Subcutaneous abdominal adipose tissue (tissue), 5 donors: ENCODE data around the gene STAB2.

Experiments used
- H3K27ac ChIP-seq: one replicate; pipeline ENCODE4 v1.7.0; 2013; ENCODE audit warnings: low read depth, mild to moderate bottlenecking, inconsistent platforms, low read length, moderate library complexity
- H3K27me3 ChIP-seq, 5 donors: one replicate each; pipeline ENCODE4 v1.7.0; 2013; ENCODE audit warnings: low read length in 5 of 5, inconsistent platforms in 1 of 5; ENCODE audit not compliant: control insufficient read depth in 5 of 5, insufficient read depth in 4 of 5
- H3K36me3 ChIP-seq, 5 donors: one replicate each; pipeline ENCODE4 v1.7.0; 2013; ENCODE audit warnings: low read length in 5 of 5; ENCODE audit not compliant: control insufficient read depth in 5 of 5, insufficient read depth in 5 of 5
- H3K4me1 ChIP-seq, 5 donors: one replicate each; pipeline ENCODE4 v1.7.0; 2013; ENCODE audit warnings: low read length in 5 of 5, mild to moderate bottlenecking in 3 of 5, moderate library complexity in 1 of 5; ENCODE audit not compliant: control insufficient read depth in 5 of 5, insufficient read depth in 5 of 5
- H3K4me3 ChIP-seq, 5 donors: one replicate each; pipeline ENCODE4 v1.7.0; 2013; ENCODE audit warnings: low read length in 5 of 5, low read depth in 1 of 5
- H3K9ac ChIP-seq, 5 donors: one replicate each; pipeline ENCODE4 v1.7.0; 2013; ENCODE audit warnings: low read length in 5 of 5, mild to moderate bottlenecking in 4 of 5, moderate library complexity in 3 of 5
- H3K9me3 ChIP-seq, 5 donors: one replicate each; pipeline ENCODE4 v1.7.0; 2013; ENCODE audit warnings: low read length in 5 of 5; ENCODE audit not compliant: control insufficient read depth in 5 of 5
- donor health status: healthy.
- donor health status: healthy.
- donor health status: healthy.
- donor health status: healthy.
- donor health status: healthy.

STAB2 gene

DNA sequence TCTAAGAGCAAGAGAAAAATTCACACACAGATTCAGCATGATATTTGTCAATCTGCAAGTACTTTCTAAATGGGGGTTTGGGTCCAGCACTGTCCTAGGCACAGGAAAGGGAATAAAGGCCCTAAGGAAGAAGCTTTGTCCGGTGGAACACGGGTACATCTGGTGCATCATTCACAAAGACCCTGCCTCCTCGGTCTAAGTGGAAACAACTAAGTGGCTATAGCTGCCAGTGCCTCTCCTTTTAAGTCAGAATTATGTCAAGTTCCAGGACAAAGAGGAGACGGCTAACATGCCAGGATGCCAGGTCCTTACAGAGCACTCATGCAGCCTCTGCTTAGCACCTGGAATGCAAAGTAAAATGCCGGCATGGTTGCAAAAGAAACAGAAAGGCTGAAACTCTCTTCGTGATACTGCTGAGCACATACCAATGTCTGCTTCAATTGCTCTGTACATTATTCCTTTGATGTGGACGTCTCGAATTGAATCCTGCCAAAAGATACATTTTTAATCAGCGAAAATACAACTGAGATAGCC, 206.5 kb downstream of the STAB2 start:
- H3K4me1 ChIP-seq: no peaks in the 10 kb centered on the region
- no peaks in the 10 kb centered on the region for H3K27me3 ChIP-seq
- peaks cover 2 to 41% (median 25%) of the 10 kb centered on the region in 5 donors for H3K36me3 ChIP-seq
- H3K27ac ChIP-seq: no peak overlapping the region
- H3K9me3 ChIP-seq: no peaks in the 10 kb centered on the region
- H3K9ac ChIP-seq: no peak overlapping the region
- H3K4me3 ChIP-seq: no peak overlapping the region

DNA sequence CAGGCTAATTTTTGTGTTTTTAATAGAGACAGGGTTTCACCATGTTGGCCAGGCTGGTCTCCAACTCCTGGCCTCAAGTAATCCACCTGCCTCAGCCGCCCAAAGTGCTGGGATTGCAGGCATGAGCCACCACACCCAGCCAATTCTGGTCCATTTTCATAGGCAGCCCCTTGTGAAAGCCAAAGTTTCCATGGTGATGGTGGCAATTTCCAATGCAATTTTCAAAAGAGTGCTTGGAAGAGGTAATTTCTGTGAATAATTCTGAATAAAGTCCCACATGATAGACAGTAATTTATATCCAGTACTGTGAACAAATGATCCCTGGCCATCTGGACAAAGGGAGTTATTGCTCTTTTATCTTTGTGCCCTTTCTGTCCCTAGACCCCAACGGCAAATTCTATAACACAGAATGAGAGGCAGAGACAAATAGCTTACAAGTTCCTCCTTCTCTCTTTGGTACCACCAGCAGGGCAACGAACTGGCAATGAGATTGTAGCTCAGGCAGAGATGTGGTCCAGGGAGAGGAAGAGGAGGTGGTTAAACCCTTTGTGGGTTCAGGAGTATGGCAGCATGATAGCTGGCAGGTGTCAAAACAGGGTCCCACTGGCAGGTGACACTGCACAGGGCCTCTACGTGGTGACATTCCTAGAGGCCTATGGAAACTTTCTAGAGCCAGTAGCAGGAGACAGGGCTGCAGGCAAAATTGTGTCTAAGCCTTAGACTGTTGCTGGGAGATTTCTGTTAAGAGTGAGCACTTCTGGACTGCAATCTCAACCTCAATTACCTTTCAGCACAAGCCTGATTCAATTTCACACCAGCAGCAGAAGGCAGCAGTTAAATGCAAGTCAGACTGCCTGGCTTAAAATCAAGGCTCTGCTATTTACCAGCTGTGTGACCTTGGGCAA, 207.5 kb downstream of the STAB2 start:
- no peak overlapping the region for H3K9ac ChIP-seq
- H3K36me3 ChIP-seq: peaks cover 2 to 41% (median 25%) of the 10 kb centered on the region in 5 donors
- no peak overlapping the region for H3K27ac ChIP-seq
- no peaks in the 10 kb centered on the region for H3K9me3 ChIP-seq
- H3K4me1 ChIP-seq: peaks cover 0 to under 1% (median 0%) of the 10 kb centered on the region in 5 donors
- H3K4me3 ChIP-seq: no peak overlapping the region
- no peaks in the 10 kb centered on the region for H3K27me3 ChIP-seq

- Histone ChIP-seq H3K9ac (no peak overlapping the region), H3K4me3 (no peak overlapping the region), H3K4me1 (peaks cover 0 to 15% (median 12%) of the 10 kb centered on the region in 5 donors), H3K27me3 (no peaks in the 10 kb centered on the region), H3K27ac (no peak overlapping the region), H3K36me3 (peaks cover 0 to 21% (median 11%) of the 10 kb centered on the region in 5 donors), H3K9me3 (no peaks in the 10 kb centered on the region)
Measured at GRCh38 chr12:103798586-103798985, 211.5 kb downstream of the STAB2 start.

- no peak overlapping the region for H3K4me3 ChIP-seq
- H3K27ac ChIP-seq: no peak overlapping the region
- peaks cover 0 to 15% (median 12%) of the 10 kb centered on the region in 5 donors for H3K4me1 ChIP-seq
- H3K9ac ChIP-seq: no peak overlapping the region
- H3K27me3 ChIP-seq: no peaks in the 10 kb centered on the region
- peaks cover 0 to 18% (median 10%) of the 10 kb centered on the region in 5 donors for H3K36me3 ChIP-seq
- no peaks in the 10 kb centered on the region for H3K9me3 ChIP-seq
Measured at GRCh38 chr12:103799504-103799856, 212.4 kb downstream of the STAB2 start.

GRCh38 chr12:103799857-103800771, 213.0 kb downstream of the STAB2 start:
- Histone ChIP-seq H3K27me3 (no peaks in the 10 kb centered on the region), H3K4me3 (peak overlapping the region; percentile 33 to 68 (median 41)), H3K36me3 (peaks cover 0 to 12% (median 7%) of the 10 kb centered on the region in 5 donors), H3K27ac (no peak overlapping the region), H3K9me3 (no peaks in the 10 kb centered on the region), H3K4me1 (peaks cover 0 to 15% (median 12%) of the 10 kb centered on the region in 5 donors), H3K9ac (peak overlapping the region in 2 of 5 donors; percentile 6 to 54)

GRCh38 chr12:103801709-103802585, 214.9 kb downstream of the STAB2 start:
- Histone ChIP-seq H3K36me3 (peaks cover 0 to 5% (median 3%) of the 10 kb centered on the region in 5 donors), H3K4me3 (no peak overlapping the region), H3K27me3 (no peaks in the 10 kb centered on the region), H3K9ac (no peak overlapping the region), H3K4me1 (peaks cover 0 to 16% (median 12%) of the 10 kb centered on the region in 5 donors), H3K9me3 (no peaks in the 10 kb centered on the region), H3K27ac (no peak overlapping the region)

DNA sequence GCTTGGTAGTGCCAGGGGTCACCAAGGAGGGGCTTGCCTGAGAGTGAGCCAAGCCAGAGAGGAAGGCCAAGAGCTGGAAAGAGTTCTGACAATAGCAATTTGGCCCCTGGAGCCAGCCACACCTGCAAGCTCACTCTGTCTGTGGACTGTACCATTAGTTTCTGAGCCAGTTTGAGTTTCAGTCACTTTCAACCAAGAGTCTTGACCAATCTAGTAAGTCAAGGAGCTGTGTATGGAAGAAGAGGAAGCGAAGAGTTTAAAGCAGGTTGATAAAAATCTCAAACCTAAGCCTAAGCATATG, 215.5 kb downstream of the STAB2 start:
- Histone ChIP-seq H3K36me3 (peaks cover 0 to 7% (median 3%) of the 10 kb centered on the region in 5 donors), H3K27me3 (no peaks in the 10 kb centered on the region), H3K9me3 (no peaks in the 10 kb centered on the region), H3K9ac (no peak overlapping the region), H3K4me1 (peaks cover 0 to 17% (median 12%) of the 10 kb centered on the region in 5 donors), H3K27ac (no peak overlapping the region), H3K4me3 (no peak overlapping the region)

DNA sequence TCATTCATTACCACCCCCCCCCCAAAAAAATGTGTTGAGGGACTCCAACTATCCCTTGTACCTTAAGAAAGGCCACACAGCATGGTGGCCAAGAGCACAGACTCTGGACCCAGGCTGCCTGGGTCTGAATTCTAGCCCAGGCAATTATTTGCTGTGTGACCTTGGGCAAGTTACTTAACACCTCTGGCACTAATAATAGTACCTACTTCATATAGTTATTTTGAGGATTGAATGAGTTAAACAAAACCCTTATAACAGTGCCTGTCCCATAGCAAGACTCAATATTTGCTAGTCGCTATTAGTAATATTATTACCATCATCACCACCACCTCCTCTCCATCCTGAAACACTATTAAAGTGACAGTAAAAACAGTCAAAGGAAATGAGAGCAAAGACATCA, 216.8 kb downstream of the STAB2 start:
- Histone ChIP-seq H3K27ac (no peak overlapping the region), H3K4me1 (peaks cover 0 to 17% (median 12%) of the 10 kb centered on the region in 5 donors), H3K9me3 (no peaks in the 10 kb centered on the region), H3K36me3 (peaks cover 0 to 3% (median 0%) of the 10 kb centered on the region in 5 donors), H3K27me3 (no peaks in the 10 kb centered on the region), H3K4me3 (no peak overlapping the region), H3K9ac (no peak overlapping the region)

DNA sequence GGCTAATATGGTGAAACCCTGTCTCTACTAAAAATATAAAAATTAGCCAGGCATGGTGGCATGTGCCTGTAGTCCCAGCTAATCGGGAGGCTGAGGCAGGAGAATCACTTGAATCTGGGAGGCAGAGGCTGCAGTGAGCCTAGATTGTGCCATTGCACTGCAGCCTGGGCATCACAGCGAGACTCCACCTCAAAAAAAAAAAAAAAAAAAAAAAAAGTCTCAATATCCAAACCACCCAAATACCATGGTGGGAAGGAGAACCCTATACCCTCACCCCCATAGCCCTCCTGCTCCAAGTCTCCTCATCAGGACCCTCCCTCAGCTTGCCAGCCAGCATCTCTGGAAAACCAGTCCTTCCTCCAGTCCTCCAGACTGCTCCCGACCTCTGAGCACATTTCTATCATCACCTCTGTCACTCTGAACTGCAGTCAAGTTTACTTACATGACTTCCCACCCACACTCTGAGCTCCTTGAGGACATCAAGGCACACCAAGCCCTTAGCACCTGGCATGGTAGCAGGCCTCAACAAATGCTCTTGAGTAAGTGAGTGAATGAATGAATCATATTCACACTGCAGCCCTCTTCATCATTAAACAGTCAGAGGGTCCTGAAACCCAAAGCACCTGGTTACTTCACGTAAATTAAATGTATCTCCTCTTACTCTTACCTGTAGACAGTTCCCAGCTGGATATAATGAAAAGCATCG, 218.7 kb downstream of the STAB2 start:
- Histone ChIP-seq H3K27ac (no peak overlapping the region), H3K4me1 (peaks cover 0 to 5% (median 1%) of the 10 kb centered on the region in 5 donors)

More for the DNA sequence above, 218.7 kb downstream of the STAB2 start:
- H3K4me3 ChIP-seq: no peak overlapping the region
- no peaks in the 10 kb centered on the region for H3K27me3 ChIP-seq
- H3K9me3 ChIP-seq: no peaks in the 10 kb centered on the region
- peaks cover 0 to 8% (median 0%) of the 10 kb centered on the region in 5 donors for H3K36me3 ChIP-seq
- no peak overlapping the region for H3K9ac ChIP-seq
